ENCODE data around the gene CDK6.

GRCh38 chr7:92766461-92767003 is 69.8 kb downstream of the CDK6 start:
- TF ChIP-seq EZH2phosphoT487 (IDR thresholded peaks at IDR 0.05; ENCODE audit: insufficient read depth, low read depth): no peak
- TF ChIP-seq EZH2 (IDR thresholded peaks at IDR 0.05; ENCODE audit: insufficient read depth, poor library complexity, severe bottlenecking): no peak

Data from GM23248 (cell line).